CD14-positive monocyte (primary cell): Measurements from ENCODE around the gene PPFIBP2. TPM values are rescaled to one million over a fixed set of nuclear protein-coding genes. Genes with fewer than 3 reads are reported as not detected.

ENCODE experiments used
- DNase-seq, 3 donors: peaks; one replicate each; pipeline ENCODE4 v3.0.0-alpha.2; 2011 to 2022
- H2AFZ ChIP-seq: 2 replicates; pipeline ENCODE4 v1.6.0; 2012; ENCODE audit warnings: mild to moderate bottlenecking, low read depth, low read length, inconsistent platforms; ENCODE audit not compliant: insufficient read depth, poor library complexity, severe bottlenecking
- H3K27ac ChIP-seq, 2 donors: 1 replicate in 1 of 2; 2 replicates in 1 of 2; pipeline ENCODE4 v1.5.1; 2012 to 2013; ENCODE audit warnings: low read length in 2 of 2, control low read depth in 1 of 2, inconsistent platforms in 1 of 2, low read depth in 1 of 2, mild to moderate bottlenecking in 1 of 2
- H3K27me3 ChIP-seq, 2 donors: one replicate each; pipeline versions ENCODE4 v1.6.0 to v1.6.1; 2011 to 2013; ENCODE audit warnings: low read length in 2 of 2; ENCODE audit not compliant: control insufficient read depth in 2 of 2, insufficient read depth in 2 of 2
- H3K36me3 ChIP-seq, 2 donors: replicated peaks in 1 of 2; 1 replicate in 1 of 2; 2 replicates in 1 of 2; pipeline versions ENCODE4 v1.5.1 to v1.6.1; 2012 to 2013; ENCODE audit warnings: low read length in 2 of 2, control low read depth in 1 of 2, inconsistent platforms in 1 of 2, mild to moderate bottlenecking in 1 of 2; ENCODE audit not compliant: insufficient read depth in 2 of 2, control insufficient read depth in 1 of 2
- H3K4me1 ChIP-seq, 2 donors: 1 replicate in 1 of 2; 2 replicates in 1 of 2; pipeline versions ENCODE4 v1.5.1 to v1.6.1; 2012 to 2013; ENCODE audit warnings: low read length in 2 of 2, control low read depth in 1 of 2, inconsistent platforms in 1 of 2, mild to moderate bottlenecking in 1 of 2, moderate library complexity in 1 of 2; ENCODE audit not compliant: insufficient read depth in 2 of 2, control insufficient read depth in 1 of 2
- H3K4me2 ChIP-seq: replicated peaks from 2 replicates; pipeline ENCODE3; 2012; ENCODE audit warnings: low read length, moderate library complexity, mild to moderate bottlenecking; ENCODE audit not compliant: poor library complexity, severe bottlenecking; ENCODE audit errors: extremely low read depth
- H3K4me3 ChIP-seq, 3 experiments: fragments of 200-600 bp in 1 of 3; sonication (generic) in 1 of 3; replicated peaks in 1 of 3; 1 replicate in 2 of 3; 2 replicates in 1 of 3; pipeline ENCODE4 v1.5.1; 2011 to 2013; ENCODE audit warnings: low read length in 3 of 3, mild to moderate bottlenecking in 3 of 3, control low read depth in 2 of 3, low read depth in 2 of 3, inconsistent platforms in 1 of 3, moderate library complexity in 1 of 3
- H3K79me2 ChIP-seq: 2 replicates; pipeline ENCODE4 v1.6.0; 2012; ENCODE audit warnings: mild to moderate bottlenecking, control low read depth, inconsistent platforms, low read length, moderate library complexity; ENCODE audit not compliant: insufficient read depth
- H3K9ac ChIP-seq: 2 replicates; pipeline ENCODE4 v1.6.0; 2017; ENCODE audit warnings: low read length, mild to moderate bottlenecking; ENCODE audit not compliant: insufficient read depth, poor library complexity, severe bottlenecking
- H3K9me3 ChIP-seq, 2 donors: replicated peaks in 1 of 2; 1 replicate in 1 of 2; 2 replicates in 1 of 2; pipeline versions ENCODE4 v1.5.1 to v1.6.1; 2012 to 2013; ENCODE audit warnings: low read length in 2 of 2, control low read depth in 1 of 2; ENCODE audit not compliant: control insufficient read depth in 1 of 2, insufficient read depth in 1 of 2
- H4K20me1 ChIP-seq: 2 replicates; pipeline ENCODE4 v1.6.0; 2012; ENCODE audit warnings: mild to moderate bottlenecking, low read length, control low read depth, moderate library complexity; ENCODE audit not compliant: insufficient read depth
- H3K27ac Mint-ChIP-seq, 7 donors: one replicate each; pipeline ENCODE4 v1.8.0; 2020; ENCODE audit warnings: mild to moderate bottlenecking in 7 of 7, mixed read lengths in 7 of 7, moderate library complexity in 6 of 7, inconsistent platforms in 2 of 7
- H3K27me3 Mint-ChIP-seq, 3 donors: one replicate each; pipeline ENCODE4 v1.8.0; 2021 to 2022; ENCODE audit warnings: low read depth in 3 of 3, mild to moderate bottlenecking in 3 of 3, mixed read lengths in 3 of 3, moderate library complexity in 3 of 3, inconsistent platforms in 1 of 3
- H3K36me3 Mint-ChIP-seq, 2 donors: one replicate each; pipeline ENCODE4 v1.8.0; 2020; ENCODE audit warnings: mixed read lengths in 2 of 2, inconsistent platforms in 1 of 2, mild to moderate bottlenecking in 1 of 2
- H3K4me1 Mint-ChIP-seq: one replicate; pipeline ENCODE4 v1.8.0; 2020; ENCODE audit warnings: mild to moderate bottlenecking, mixed read lengths
- H3K4me3 Mint-ChIP-seq, 2 donors: one replicate each; pipeline ENCODE4 v1.8.0; 2020; ENCODE audit warnings: mild to moderate bottlenecking in 2 of 2, mixed read lengths in 2 of 2, moderate library complexity in 1 of 2
- H3K9me3 Mint-ChIP-seq, 7 donors: one replicate each; pipeline ENCODE4 v1.8.0; 2020 to 2022; ENCODE audit warnings: mixed read lengths in 7 of 7, mild to moderate bottlenecking in 6 of 7, moderate library complexity in 6 of 7, inconsistent platforms in 2 of 7
- WGBS: methylation state at CpG from one replicate; pipeline ENCODE4 v1.1.5; 2013; ENCODE audit warnings: missing lambda C conversion rate; ENCODE audit not compliant: insufficient coverage; 5-methylcytosine and 5-hydroxymethylcytosine counted together
- intact Hi-C, 2 donors: fragments of 100-400 bp; cut with micrococcal nuclease; formaldehyde crosslinking; loops; one replicate each; pipeline versions ENCODE4 v1.15.0 to v1.15.1; 2023
- polyA plus RNA-seq, 3 donors: library from polyadenylated mRNA; depleted of rRNA in 1 of 3; unstranded in 2 of 3; stranded (reverse) in 1 of 3; fragments of 300-500 nt in 2 of 3; fragments of >200 nt in 1 of 3; fragmentation: Illumina TruSeq in 2 of 3; gene quantifications; 1 replicate in 2 of 3; 2 replicates in 1 of 3; pipeline ENCODE4 v1.2.3, GENCODE V29; 2012 to 2021
- TF ChIP-seq, protein P1 (sequence below): fragments of 200-600 bp; IDR thresholded peaks from one replicate; pipeline ENCODE4 v1.8.0; 2022; ENCODE audit warnings: antibody characterized with exemption, mild to moderate bottlenecking

The PPFIBP2 gene
- polyA plus RNA-seq, 3 donors, result 5.9 to 41.6 (median 8.6) TPM

DNA sequence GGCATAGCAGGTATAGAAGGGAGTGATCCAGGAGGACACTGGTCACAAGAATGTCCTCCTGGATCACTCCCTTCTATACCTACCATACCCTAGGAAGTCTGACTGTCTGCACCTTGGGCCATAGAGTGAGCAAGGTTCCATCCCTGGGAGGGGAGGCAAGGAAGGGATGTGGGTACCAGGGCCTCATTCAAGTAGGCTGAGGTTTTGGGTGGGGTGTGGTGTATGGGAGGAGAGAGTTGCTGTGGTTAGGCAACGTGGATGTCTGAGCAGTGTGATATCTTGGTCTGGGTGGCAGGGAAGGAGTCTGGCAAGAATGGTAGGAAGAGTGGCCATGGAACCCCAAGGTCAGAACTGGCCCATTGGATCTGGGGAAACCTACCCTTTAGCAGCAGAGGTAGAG lies 13.2 kb downstream of the PPFIBP2 start:
- Histone ChIP-seq H3K79me2 (peaks cover 44% of the 10 kb centered on the region), H2AFZ (no peak overlapping the region), H3K4me1 (peaks cover 52 to 70% of the 10 kb centered on the region in 2 donors), H3K4me3 (no peak overlapping the region), H3K4me2 (no peak overlapping the region), H3K9ac (no peak overlapping the region), H3K27me3 (no peaks in the 10 kb centered on the region), H3K9me3 (no peaks in the 10 kb centered on the region), H4K20me1 (peaks cover 94% of the 10 kb centered on the region), H3K36me3 (peaks cover 0 to under 1% of the 10 kb centered on the region in 2 donors), H3K27ac (no peak overlapping the region)
- TF ChIP-seq, protein P1, sequence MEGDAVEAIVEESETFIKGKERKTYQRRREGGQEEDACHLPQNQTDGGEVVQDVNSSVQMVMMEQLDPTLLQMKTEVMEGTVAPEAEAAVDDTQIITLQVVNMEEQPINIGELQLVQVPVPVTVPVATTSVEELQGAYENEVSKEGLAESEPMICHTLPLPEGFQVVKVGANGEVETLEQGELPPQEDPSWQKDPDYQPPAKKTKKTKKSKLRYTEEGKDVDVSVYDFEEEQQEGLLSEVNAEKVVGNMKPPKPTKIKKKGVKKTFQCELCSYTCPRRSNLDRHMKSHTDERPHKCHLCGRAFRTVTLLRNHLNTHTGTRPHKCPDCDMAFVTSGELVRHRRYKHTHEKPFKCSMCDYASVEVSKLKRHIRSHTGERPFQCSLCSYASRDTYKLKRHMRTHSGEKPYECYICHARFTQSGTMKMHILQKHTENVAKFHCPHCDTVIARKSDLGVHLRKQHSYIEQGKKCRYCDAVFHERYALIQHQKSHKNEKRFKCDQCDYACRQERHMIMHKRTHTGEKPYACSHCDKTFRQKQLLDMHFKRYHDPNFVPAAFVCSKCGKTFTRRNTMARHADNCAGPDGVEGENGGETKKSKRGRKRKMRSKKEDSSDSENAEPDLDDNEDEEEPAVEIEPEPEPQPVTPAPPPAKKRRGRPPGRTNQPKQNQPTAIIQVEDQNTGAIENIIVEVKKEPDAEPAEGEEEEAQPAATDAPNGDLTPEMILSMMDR, result no peak
- Mint-ChIP-seq H3K4me3 (no peak overlapping the region), H3K27me3 (peaks cover 0 to 4% (median 0%) of the 10 kb centered on the region in 3 donors), H3K9me3 (no peaks in the 10 kb centered on the region), H3K27ac (peak overlapping the region in 2 of 7 donors; percentile 17 to 42), H3K4me1 (peaks cover 46% of the 10 kb centered on the region), H3K36me3 (peaks cover 26 to 33% of the 10 kb centered on the region in 2 donors)
- intact Hi-C loops, result no loop called here
- 8% methylated on average over 1 of the region's 1 CpG for WGBS
- DNase-seq, result no peak

DNA sequence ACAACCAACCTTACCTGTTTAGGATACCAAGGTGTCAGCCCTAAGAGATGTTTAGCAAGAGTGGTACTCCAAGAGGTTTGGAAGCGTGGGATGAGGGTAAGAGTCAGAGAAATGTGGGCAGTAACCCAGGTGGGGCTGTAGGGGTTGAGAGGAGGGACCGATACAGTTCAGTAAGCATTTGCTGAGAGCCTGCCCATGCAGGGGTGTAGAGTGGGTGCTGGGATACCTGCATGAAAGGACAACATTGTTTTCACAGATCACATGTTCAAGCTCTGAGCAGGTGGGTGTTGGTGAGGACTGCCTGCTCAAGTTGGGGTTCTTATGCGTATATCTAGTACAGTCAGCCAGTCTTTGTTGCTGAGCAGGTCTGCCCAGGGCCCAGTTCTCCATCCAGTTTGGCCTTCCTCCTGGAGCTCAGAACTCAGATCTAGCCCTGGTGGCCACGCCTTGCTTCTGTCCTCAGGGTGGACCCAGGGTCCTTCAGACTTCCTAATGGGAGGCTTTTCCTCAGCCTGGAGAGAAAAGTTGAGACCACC lies 14.8 kb downstream of the PPFIBP2 start:
- H3K9ac ChIP-seq, result no peak overlapping the region
- no peaks in the 10 kb centered on the region for H3K27me3 ChIP-seq
- Mint-ChIP-seq H3K36me3 (peaks cover 30 to 33% of the 10 kb centered on the region in 2 donors), H3K4me1 (peaks cover 47% of the 10 kb centered on the region), H3K27ac (peak overlapping the region in 2 of 7 donors; percentile 37 to 66), H3K4me3 (no peak overlapping the region), H3K27me3 (peaks cover 0 to 4% (median 1%) of the 10 kb centered on the region in 3 donors), H3K9me3 (no peaks in the 10 kb centered on the region)
- H3K4me3 ChIP-seq, result no peak overlapping the region
- H2AFZ ChIP-seq, result no peak overlapping the region
- H3K4me1 ChIP-seq, result peaks cover 36 to 55% of the 10 kb centered on the region in 2 donors
- no peaks in the 10 kb centered on the region for H3K9me3 ChIP-seq
- no peak overlapping the region for H3K27ac ChIP-seq
- peaks cover 97% of the 10 kb centered on the region for H4K20me1 ChIP-seq
- WGBS, result 100% methylated on average over 4 of the region's 4 CpGs
- H3K36me3 ChIP-seq, result peaks cover 0 to 7% of the 10 kb centered on the region in 2 donors
- intact Hi-C loops, result no loop called here
- no peak for DNase-seq
- H3K79me2 ChIP-seq, result peaks cover 32% of the 10 kb centered on the region
- TF ChIP-seq, protein P1, result no peak
- H3K4me2 ChIP-seq, result no peak overlapping the region
